EL (cell line): ENCODE measurements around the gene RSRC1.
A peak's percentile ranks its signal among the peaks of the same experiment; 100 is the strongest.
"Not testable (repeated sequence)": the region's sequence is repeated elsewhere in the genome, so short reads cannot be mapped to it uniquely, and the experiment has no call there.

Source experiments
- DNase-seq: peaks from one replicate; pipeline ENCODE4 v3.0.0-alpha.2; 2016

The RSRC1 gene

DNA sequence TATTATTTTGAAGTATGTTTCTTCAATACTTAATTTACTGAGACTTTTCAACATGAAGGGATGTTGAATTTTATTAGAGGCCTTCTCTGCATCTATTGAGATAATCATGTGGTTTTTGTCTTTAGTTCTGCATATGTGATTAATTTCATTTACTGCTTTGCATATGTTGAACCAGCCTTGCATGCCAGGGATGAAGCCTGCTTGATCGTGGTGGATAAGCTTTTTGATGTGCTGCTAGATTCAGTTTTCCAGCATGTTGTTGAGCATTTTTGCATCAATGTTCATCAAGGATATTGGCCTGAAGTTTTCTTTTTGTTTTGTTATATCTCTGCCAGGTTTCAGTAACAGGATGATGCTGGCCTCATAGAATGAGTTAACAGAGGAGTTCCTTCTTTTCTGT, 134.4 kb downstream of the RSRC1 start:
- no peak for DNase-seq

DNA sequence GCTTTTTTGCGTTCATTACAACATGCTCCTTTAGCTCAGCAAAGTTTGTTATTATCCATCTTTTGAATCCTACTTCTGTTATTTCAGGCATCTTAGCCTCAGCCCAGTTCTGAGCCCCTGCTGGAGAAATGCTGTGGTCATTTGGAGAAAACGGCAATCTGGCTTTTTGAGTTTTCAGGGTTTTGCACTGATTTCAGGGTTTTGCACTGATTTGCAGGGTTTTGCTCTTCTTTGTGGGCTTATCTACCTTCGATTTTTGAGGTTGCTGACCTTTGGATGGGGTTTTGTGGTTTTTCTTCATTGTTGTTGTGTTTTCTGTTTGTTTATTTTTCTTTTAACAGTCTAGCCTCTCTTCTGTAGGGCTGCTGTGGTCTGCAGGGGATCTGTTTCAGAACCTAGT, 137.4 kb downstream of the RSRC1 start:
- no peak for DNase-seq

DNA sequence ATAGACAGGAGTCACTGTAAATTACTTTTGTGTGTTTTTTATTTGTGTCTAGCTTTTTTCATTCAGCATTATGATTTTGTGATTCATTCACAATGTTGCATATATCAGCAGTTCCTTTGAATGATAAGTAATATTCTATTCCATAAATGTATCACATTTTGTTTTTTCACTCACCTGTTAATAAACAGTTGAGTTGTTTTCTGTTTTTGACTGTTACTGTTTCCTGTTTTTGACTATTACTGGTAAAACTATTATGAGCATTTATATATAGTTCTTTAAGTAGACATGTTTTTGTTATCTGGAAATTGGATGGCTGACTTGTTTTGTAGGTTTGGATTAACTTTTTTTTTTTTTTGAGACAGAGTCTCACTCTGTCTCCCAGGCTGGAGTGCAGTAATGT, 138.4 kb downstream of the RSRC1 start:
- DNase-seq: no peak

DNA sequence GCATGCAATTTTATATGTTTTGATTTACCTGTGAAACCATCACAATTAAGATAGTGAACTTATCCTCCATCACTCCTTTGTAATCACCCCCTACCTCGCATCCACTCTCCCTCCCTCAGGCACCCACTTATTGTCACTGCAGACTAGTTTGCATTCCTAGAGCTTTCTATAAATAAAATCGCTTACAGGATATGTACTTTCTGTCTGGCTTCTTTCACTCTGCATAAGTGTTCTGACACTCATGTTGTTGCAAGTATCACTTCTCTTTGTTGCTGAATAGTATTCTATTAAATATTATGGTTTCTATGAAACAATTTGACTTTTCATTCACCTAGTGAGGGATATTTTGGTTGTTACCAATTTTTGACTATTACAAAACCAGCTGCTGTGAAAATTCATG, 139.3 kb downstream of the RSRC1 start:
- DNase-seq: no peak

DNA sequence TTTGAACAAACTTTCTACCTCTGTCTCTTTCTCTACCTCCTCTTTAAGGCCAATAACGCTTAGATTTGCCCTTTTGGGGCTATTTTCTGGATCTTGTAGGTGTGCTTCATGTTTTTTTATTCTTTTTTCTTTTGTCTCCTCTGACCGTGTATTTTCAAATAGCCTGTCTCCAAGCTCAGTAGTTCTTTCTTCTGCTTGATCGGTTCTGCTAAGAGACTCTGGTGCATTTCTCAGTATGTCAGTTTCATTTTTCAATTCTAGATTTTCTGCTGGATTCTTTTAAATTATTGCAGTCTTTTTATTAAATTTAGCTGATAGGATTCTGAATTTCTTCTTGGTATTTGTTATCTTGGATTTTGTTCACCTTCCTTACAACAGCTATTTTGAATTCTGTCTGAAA, 148.7 kb downstream of the RSRC1 start:
- no peak for DNase-seq

DNA sequence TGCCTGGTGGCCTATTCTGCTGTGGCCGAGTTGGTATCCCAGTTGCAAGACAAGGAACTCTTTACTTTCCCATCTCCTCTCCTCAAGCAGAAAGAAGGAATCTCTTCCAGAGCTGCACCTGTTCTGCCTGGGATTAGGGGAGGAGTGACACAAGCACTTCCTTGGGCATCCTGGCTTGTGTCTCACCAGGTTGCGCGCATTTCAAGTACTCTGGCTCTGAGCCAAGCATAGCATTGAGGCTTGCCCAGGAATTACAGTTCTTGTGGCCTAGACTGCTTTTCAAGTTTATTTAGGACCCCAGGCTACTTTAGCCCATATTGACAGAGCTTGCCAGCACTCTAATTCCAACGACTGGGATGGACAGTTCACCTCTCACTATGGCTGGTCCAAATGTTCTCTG, 150.5 kb downstream of the RSRC1 start:
- DNase-seq: no peak

DNA sequence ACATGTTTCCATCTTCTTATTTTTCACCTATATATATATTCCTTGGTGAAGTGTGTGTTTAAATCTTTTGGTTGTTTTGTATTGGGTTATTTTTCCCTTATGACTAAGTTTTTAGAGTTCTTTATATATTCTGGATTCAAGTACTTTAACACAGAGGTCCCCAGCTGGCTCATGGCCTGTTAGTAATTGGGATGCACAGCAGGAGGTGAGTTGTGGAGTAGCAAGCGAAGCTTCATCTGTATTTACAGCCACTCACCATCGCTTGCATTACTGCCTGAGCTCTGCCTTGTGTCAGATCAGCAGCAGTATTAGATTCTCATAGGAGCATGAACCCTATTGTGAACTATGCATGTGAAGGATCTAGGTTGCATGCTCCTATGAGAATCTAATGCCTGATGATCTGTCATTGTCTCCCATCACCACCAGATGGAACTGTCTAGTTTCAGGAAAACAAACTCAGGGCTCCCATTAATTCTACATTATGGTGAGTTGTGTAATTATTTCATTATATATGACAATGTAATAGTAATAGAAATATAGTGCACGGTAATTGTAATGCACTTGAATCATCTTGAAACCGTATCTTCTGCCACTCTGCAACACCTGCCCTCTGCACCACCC, 151.6 kb downstream of the RSRC1 start:
- no peak for DNase-seq

DNA sequence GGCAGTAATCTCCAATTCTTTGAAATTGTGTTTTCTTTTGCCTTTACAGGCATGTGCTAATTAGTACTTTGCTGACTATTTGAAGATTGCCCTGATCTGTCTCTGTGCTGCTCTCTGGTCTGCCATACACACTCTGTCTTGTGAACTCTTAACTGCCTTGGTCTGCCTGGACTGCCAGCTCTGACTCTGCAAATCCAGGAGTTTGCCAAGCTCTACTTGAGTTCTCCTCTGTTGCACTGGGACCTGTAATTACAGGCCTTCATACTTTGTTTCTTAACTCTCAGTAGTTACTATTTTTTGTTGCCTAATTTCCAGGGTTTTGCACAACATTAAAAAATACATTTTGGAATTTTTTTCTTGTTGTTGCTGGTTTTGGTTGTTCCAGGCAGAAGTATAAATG, 155.0 kb downstream of the RSRC1 start:
- DNase-seq: no peak

DNA sequence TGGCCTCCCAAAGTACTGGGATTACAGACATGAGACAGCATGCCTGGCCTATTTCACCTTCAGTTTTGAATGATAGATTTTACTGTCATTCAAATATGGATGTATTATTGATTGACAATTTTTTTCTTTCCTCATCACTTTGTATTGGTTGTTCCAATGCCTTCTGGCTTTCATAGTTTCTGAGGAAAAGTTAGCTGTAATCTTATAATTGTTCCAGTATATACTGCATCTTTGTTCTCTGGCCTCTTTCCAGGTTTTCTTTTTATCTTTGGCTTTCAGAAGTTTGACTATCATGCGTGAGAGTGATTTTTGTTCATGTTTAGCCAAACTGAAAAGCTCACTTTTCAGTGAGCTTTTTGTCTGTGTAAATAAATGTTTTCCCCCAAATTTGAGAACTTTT, 157.1 kb downstream of the RSRC1 start:
- DNase-seq: no peak

DNA sequence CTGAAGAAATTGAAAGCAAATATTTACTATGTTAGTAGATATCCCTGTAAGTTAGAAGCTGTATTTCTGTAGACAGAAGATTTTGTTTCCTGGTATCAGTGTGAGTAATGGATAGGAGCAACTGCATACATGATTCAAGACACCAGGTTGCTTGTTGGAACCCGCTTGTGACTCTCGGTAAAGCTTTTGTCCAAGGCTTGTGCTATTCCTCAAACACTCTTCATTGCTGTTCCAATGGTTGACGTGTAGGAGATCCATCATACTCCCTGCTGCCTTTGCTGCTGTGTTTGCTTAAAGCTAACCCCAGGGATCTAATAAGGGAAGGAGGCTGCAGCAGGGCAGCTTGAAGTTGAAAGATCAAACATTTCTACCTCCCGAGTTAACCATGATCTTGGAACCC, 160.1 kb downstream of the RSRC1 start:
- no peak for DNase-seq

DNA sequence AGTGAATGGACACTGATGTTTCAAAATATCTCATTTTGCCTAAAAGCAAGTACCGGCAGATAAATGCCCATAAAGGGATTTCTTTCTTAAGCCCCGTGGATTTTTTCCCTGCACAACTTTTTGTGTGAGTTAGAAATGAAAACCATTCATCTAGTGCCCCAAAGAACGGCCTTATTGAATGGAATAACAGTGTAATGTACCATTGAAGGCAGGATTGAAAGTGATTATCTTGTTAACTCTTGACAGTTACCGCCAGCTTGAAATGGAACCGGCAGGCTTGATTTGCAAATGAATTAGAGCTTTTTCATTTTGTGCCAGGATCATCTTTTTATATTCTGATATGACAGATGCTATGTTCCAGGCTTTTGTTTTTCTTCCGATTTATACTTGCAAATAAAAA, 162.2 kb downstream of the RSRC1 start:
- DNase-seq: no peak

DNA sequence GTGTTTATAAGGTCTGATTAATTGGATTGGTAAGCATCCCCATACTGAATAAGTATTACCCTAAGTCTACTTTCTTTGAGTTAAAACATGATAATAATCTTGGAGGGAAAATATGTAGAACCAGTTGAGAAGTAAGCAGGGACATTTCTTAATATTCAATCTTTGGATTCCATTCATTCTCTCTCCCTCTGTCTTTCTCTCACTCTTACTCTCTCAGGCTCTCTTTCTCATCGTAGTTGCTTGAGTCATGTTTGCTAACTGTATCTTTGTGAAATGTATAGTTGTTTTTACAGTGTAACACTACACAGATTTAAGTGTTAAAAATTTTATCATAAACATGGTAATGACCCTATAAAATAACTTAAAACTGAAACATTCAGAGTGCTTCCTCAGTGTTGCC, 163.8 kb downstream of the RSRC1 start:
- peak; percentile 6 for DNase-seq

DNA sequence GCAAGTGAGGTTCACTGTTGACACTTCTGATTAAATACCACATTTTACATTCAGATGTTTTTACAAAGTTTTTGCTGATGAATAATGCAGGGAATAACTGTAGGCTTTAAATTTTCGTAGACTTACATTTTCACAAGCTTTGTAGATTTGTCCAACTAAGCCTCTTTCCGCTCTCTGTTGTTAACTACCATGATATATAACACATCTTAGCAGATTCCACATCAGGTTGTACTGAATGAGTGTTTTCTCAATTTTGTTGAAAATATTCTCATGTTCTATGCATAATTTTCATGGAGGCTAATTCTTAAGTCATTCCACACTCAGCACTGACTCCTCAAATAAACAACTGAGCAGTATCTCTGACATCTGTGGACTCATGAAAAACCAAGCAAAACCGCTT, 168.3 kb downstream of the RSRC1 start:
- no peak for DNase-seq

DNA sequence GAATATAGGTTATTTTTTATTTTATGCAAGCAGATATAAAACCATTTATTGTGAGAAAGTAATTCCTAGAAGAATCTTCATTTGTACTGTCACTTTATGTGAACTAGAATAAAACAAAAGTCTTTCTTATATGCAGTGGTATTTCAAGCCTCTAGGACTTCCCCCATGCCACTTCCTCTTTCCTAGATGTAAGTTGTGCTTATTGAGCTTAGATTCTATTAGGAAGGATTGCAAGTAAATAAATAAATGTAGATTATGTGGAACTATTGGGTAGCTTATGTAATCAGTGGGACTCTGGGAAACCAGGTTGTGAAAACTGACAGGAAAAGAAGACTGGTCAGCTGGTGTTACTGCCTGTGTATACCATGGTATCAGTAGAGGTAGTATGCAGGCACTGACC, 169.7 kb downstream of the RSRC1 start:
- no peak for DNase-seq

DNA sequence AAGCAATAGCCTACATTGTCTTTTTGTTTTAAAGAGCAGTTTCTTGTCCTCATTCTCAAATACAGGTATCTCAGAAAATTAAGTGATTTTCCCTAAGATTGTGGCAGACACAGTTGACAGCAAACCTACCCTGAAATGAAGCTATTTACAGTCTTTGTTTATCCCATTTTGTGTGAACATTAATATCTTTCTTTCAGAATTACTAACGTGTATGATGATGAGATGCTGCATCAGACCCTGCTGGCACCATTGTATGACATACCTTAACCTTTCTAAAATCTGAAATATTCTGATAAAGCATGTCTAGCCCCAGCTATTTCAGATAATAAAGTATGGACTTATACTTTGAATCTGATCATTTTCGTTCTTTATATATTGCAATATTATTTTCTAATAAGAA, 185.9 kb downstream of the RSRC1 start:
- no peak for DNase-seq

DNA sequence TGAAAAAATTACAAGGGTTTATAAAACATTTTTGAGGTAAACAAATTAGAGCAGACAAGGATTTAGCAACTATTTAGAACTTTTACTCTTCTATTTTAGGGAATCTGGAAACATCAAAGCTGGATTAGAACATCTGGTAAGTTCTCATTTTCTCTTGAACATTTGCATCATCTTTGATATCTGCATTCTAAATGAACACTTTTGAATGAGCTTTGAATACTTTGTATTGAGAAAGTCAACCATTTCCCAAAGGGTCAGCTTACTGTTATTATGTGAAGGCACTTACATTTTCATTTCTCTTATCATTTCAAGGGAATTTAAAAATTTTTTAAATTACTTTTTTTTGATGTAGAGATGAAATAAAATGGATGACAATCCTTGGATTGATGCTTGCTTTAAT, 188.1 kb downstream of the RSRC1 start:
- DNase-seq: no peak

DNA sequence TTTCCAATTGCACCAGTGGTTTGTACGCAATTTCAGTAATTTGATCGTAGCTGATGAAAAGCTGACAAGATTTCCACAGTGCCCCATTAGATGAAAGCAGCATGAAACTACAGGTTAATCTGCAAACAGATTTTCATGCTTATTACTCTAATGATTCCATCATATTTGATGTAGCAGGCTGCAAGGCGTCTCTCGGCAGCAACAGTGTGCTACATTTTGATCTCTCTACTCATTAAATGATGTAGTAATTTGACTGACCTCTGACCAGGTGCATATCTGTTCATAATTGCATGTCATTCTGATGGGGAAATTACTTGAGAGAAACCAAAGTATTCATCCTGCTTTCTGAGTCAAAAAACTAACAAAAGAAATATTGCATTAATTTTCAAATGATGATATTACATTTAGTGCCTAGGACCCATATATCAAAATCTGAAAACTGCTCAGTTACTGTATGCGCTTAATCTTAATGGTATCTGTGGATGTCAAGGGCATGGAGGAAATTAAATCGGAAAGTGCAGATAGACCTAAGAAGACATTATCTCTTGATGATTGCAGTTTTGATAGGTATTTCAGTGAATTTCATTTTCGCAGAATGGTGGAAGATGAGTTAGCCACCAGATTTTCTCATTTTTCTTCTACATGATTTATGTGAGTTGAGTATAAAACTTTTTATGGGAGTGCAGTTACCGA, 198.5 kb downstream of the RSRC1 start:
- DNase-seq: no peak

DNA sequence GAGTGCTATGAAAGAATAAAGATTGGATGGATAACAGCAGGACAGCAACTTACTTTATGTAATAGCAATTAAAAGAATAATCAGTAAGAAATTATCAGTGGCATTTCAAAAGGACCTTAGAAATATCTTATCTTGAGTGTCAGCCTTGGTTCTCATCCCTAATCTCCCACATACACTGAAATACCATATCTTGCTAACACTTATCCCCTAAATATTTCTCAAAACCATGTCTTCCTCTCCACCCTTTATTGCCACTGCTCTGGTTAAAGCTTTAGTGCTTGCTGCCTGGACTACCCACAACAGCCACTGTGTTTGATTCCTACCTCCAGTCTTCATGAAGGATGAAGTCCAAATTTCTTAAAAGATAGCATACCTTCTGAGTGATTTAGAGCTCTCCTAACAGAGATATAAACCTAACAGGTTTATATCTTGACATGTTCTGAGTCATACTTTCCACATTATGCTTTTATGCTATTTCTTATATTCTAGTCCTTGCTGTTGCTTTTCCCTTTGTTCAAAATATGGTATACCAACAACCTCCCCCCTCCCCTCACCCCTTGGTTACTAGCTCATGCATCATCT, 202.8 kb downstream of the RSRC1 start:
- DNase-seq: no peak

DNA sequence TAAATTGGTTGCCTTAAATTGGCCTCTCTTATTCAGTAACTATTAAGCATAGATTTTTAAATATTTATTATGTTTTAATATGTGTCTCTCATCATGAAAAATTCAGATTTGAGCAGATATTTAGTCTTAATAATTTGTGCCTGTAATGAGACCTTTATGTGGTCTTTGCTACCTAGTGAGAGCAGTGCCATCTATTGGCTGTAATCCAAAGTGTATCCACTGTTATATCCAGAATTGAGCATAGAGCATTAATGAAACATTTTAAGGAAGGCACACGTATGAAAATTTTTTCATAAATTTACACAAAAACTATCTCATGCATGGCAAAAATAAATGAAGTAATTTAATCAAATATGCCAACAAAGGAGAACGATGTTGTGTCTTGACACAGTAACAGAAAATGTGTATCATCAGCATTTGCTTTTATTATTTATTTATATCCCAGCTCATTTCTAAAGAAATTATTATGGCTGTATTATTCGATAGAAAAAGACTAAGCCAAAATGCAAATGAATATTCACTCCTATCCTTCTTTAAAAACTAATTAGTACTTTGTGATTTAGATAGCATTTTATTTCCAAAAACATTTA, 203.5 kb downstream of the RSRC1 start:
- peak; percentile 39 for DNase-seq

DNA sequence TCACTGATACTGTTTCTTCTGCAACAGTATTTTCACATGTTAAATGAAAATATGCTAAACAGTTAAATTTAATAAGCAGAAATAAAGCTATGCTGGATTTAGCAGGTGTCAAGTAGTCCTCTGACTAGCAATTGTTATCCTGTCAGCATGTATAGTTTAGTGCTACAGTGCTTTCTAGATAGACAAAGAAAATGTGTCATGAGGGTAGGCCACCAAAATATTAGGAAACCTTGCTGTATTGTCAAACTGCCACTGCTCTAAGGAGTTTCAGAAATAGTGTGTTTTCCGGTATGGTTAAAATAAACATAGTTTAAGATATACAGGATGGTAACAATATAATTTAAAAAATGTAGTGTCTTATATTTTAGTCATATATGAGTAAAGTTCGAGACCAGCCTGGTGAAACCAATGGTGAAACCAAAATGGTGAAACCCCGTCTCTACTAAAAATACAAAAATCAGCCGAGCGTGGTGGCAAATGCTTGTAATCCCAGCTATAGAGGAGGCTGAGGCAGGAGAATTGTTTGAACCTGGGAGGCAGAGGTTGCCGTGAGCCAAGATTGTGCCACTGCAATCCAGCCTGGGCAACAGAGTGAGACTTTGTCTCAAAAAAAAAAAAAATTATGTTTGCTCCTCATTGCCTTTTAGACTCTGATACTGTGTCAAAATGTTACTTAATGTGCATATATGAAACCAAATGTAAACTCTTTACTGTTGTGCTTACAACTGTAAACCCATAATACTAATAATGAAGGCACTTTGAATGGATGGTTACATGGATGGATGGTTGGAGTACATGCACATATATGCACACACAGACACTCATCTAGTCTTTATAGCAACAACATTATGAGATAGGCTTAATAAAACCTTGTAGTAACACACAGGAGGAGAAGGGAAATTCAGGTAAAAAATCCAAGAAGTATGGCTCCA, 204.8 kb downstream of the RSRC1 start:
- no peak for DNase-seq

DNA sequence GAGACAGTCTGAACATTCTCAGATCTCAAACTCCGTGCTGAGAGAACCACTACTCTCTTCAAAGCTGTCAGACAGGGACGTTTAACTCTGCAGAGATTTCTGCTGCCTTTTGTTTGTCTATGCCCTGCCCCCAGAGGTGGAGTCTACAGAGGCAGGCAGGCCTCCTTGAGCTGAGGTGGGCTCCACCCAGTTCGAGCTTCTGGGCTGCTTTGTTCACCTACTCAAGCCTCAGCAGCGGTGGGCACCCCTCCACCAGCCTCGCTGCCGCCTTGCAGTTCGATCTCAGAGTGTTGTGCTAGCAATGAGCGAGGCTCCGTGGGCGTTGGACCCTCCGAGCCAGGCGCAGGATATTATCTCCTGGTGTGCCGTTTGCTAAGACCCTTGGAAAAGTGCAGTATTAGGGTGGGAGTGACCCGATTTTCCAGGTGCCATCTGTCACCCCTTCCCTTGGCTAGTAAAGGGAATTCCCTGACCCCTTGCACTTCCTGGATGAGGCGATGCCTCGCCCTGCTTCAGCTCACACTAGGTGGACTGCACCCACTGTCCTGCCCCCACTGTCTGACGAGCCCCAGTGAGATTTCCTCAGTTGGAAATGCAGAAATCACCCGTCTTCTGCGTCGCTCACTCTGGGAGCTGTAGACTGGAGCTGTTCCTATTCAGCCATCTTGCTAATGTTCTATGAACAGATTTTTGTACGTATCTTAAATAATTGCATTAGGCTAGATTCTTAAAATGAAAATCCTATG, 220.0 kb downstream of the RSRC1 start:
- not testable (repeated sequence) for DNase-seq

DNA sequence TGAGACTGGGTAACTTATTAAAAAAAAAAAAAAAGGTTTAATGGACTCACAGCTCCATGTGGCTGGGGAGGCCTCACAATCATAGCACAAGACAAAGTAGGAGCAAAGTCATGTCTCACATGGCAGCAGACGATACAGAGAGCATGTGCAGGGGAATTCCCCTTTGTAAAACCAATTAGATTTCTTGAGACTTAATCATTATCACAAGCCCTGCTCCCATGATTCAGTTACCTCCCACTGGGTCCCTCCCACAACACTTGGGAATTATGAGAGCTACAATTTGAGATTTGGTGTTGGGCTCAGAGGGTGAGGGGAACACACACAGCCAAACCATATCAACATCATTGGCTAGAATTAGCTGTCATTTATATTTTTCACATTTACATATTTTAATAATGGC, 221.0 kb downstream of the RSRC1 start:
- peak; percentile 42 for DNase-seq

DNA sequence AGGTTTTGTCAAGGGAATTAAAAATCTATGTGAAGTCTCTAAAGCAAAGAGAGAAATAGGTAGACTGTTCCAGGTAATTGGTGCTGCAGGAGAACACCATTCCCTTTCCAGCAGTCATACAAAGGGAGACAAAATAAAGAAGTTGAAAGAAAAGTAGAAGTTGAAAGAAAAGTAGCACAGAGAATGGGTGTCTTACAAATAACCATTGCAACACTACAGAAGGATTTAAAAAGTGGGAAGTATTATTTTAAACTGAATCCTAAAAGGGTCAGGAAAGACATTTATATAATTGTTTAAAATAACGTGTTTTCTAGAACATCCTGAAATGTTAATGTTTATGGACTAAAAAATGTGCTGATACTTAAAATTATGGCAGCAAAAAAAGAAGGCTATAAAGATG, 223.8 kb downstream of the RSRC1 start:
- DNase-seq: no peak
